GM18499 (cell line): ENCODE results near the gene DLG3.
"Not testable (repeated sequence)": the region's sequence is repeated elsewhere in the genome, so short reads cannot be mapped to it uniquely, and the experiment has no call there.

ENCODE experiments used
- ATAC-seq: cut with Tn5 transposase; IDR thresholded peaks from one replicate; pipeline ENCODE4 v1.9.1; 2021; ENCODE audit warnings: moderate number of reproducible peaks; ENCODE audit not compliant: insufficient read depth, unreplicated experiment

The DLG3 gene

DNA sequence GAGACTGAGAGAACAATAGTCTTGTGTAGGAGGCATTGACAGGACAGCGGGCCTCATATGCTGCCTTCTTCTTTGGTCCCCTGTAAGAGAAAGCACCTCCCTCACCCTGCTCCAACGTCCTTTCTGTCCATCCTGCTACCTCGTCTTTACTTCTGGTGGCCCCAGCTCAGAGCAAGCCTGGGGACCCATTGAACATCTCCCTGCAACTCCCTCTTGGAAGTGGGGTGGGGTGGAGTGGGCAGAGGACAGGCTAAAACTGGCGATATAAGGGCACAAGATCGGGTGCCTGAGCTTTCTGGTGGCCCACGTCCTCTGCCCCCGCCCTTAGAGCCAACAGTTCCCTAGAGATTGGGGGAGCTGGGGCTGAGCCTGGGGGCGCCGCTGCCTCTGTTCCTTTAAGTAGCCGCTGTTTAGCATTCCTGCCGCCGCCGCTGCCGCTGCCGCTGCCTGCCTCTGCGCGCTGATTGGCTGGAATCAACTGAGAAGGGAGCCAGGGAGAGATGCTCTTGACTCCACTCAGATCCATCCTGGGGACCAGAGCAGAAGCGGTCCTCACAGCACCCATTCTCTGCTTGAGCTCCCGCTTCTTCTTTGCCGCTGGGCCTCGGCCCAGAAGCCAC lies at the start of gene DLG3:
Gene DLG3, plus strand, starts transcription at position 510 of the 620 bp plus-strand sequence. CDS start 367 bp downstream, outside the sequence.
- ATAC-seq = no peak

DNA sequence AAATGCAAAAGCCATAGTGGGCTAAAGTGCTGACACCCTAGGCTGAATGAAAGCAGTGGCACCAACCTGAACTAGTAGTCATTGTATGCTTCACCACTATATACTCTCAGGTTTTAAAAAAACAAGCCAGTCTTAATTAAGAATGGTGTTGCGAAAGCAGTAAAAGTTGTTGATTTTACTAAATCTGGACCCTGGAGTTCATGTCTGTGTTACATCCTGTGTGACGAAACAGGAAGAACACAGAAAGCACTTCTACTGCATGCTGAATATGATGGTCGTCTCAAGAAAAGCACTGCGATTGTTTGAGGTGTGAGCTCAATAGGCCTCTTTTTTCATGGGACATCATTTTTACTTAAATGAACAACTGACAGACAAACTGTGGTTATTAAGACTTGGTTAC lies 45.7 kb upstream of the DLG3 start:
- no peak for ATAC-seq

DNA sequence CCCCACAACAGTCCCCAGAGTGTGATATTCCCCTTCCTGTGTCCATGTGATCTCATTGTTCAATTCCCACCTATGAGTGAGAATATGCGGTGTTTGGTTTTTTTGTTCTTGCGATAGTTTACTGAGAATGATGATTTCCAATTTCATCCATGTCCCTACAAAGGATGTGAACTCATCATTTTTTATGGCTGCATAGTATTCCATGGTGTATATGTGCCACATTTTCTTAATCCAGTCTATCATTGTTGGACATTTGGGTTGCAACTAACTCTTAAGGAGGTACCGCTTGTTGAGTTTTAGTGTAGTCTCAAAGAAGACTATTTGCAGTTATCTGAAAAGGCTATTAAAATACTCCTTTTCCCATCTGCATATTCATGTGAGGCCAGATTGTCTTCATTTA lies 44.5 kb upstream of the DLG3 start:
- ATAC-seq = not testable (repeated sequence)

DNA sequence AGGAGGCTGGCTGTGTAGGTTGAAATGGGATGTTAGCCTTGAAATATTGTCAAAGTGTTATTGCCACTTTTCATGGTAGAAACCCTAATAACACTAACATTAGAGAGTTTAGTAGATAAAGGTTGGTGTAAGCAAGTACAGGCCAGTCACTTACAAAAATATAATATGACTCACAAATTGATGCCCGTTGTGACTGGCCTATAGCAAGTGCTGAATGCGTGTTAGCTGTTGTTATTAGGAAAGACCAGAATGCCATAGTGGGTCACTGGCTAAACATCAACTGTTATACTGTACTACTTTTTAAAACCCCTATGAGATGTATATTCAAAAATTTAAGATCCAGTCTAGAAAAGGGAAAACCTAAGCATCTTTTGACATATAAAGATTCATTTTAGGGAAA lies 41.9 kb upstream of the DLG3 start:
- no peak for ATAC-seq

DNA sequence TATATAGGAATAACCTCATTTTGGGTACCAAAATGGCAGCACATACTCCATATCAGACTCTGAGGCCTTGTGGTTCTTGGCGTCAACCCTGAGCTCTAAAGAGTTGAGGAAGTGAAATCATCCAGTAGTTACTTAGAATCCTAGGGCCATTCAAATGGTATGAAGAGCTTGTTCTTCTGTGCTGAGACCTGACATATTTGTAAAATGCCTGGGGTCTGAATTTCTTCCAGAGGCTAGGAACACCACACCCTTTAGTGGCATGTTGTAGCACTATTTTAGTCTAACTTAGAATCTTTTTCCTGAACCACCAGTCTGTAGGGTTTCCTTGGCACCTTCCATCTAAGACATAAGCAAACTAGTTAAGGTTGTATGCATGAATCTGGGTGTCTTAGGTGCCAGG lies 39.6 kb upstream of the DLG3 start:
- ATAC-seq = no peak

DNA sequence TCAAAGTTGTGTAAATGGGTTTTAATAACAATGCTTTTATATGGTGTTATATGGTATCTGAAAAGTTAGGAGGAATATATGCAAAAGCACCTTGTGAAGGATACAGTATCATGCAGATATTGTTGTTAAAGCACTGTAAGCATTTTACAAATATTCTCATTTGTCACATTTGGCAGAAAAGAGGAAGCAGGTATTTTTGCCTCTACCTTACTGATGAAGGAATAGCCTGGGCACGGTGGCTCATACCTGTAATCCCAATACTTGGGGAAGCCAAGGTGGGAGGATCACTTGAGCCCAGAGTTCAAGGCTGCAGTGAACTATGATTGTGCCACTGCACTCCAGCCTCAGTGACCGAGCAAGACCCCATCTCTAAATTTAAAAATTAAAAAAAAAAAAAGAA lies 33.7 kb upstream of the DLG3 start:
- no peak for ATAC-seq

GRCh38 chrX:70411475-70411874 lies 33.2 kb upstream of the DLG3 start:
- no peak for ATAC-seq

DNA sequence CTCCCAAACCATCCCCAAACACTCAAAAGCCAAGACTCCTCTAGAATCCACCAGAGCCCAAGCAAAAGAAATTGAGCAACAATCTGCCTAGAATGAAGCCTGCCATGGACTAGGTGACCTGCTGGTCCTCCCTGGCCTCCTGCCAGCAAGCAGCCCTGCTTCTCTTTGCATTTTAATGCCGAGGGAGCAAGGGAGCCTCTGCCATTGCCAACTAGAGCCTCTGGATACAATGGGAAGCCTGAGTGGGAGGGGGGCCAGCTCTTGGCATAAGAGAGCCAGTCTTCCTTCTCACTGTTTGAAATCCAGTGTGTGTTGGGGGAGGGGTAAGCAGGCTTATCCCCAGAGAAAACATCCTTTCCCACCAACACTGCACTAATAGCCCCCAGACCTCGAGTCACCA lies 23.0 kb upstream of the DLG3 start:
- ATAC-seq = no peak

GRCh38 chrX:70422851-70423341 lies 21.7 kb upstream of the DLG3 start, which contains the start of gene GDPD2:
TSS of gene GDPD2 (plus strand) at chrX:70423314. CDS start at chrX:70424985, 1,671 bp downstream.
- ATAC-seq = no peak

DNA sequence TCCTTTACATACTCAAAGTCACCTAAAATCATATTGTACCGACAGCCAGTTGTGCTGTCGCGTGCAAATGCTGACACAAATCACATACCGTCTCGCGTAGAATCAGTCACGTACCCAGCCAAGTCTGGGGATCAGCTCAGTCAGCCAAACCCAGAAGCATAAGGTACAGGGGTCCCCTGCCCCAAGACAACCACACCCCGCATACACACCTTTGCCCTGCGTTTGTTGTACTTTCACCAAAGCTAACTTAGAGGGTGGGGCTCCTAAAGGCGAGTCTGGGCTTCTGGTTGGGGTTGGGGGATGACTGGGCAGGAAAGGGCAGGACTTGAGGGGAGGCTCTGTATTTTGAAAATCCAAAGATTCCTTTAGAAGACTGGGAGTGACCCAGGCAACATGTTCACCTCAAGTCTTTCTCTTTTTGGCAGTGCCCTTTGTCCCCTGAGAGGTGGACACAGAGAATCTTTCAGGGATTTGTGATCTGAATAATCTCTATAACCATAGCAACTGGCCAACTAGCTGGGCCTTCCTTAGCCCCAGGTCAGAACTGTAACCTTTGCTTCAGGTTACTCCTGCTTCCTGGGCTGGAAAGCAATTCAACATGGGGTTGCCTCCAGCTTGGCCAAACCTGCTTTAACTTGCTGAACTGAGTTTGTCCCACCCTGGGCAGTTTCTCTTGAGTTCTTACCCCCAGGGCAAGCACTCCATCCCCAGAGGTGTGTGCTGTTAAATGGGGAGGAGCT lies 20.5 kb upstream of the DLG3 start:
- ATAC-seq = no peak

DNA sequence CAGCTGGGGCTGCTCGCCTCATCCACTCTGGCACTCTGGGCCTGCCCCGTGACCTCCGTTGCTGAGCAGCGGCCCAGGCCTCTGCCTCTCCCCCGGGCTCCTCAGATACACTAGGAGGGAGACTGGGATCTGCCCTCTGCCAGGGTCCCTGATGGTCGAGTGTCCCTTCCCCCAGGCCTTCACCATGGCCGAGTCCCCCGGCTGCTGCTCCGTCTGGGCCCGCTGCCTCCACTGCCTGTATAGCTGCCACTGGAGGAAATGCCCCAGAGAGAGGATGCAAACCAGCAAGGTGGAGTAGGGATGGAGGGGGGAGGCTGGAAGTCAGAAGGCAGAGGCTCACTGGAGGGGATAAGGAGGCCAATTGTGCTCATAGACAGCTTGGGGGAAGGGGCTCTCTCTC lies 19.8 kb upstream of the DLG3 start:
- ATAC-seq = no peak

- no peak for ATAC-seq
Observed at GRCh38 chrX:70426286-70427278, 18.1 kb upstream of the DLG3 start.

DNA sequence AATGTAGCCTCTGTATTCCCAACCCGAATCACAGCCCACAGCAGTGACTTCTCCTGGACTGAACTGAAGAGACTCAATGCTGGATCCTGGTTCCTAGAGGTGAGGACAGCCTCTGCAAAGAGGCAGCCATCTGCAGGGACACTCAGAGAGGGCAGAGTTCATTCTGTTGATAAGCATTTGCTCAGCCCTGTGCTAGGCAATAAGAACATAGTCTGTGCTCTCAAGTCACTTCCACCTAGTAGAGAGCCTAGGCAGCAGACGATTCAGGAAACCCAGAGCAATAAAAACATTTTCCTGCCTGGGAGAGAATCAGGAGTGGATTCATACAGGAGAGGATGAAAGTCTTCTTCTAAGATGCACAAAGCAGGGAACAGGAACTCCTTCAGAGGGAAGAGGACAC lies 17.3 kb upstream of the DLG3 start:
- ATAC-seq = no peak

- no peak for ATAC-seq
Observed at GRCh38 chrX:70429759-70430158, 14.9 kb upstream of the DLG3 start.

- no peak for ATAC-seq
Observed at GRCh38 chrX:70432936-70433847, 11.4 kb upstream of the DLG3 start.

DNA sequence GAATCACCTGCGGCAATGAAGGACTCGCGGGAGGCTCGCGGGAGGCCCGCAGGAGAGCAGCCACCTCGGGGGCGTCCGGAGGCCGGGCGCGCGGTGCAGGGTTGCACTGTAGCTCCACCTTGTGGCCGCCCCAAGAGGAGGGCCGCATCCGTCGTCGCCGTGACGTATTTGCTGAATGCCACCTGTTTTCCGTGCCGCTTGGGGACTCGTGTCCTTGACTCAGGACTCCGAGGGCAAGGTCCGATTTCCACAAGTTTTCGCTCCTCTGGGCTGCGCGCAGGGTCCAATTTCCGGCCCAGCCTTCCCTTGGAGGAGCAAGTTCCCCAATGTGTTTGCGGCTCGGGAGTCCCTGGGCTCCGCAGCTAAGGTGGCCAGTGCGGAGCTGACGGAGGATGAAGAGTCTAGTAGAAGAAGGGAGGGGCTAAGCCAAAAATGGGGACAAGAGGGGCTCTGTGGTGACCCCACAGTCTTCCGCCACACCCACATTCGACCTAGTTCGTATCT lies 10.7 kb upstream of the DLG3 start:
- no peak for ATAC-seq

DNA sequence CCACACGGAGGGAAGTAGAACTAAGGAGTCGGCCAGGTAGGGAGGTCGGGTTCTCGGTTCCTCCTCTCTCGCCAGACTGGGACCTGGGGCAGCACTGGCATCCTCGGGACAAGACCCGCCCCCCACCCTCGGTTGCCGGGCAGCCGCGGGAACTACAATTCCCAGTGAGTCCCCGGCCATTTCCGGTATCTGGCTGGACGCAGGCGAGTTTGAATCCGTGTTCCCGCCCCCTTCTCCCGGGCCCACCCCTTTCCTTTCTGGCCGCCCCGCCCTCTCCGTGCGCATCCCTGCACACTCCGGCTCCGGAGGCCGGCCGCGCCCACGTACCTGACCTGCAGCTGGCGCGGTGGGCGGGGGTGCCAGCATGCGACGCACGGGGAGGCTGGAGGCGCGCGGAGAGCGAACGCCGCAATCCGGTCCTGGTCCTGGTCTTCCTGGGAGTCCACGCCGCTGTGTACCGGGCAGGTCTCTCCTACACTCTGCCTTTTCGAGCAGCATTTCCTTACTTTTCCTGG lies 10.2 kb upstream of the DLG3 start:
- no peak for ATAC-seq

GRCh38 chrX:70434914-70435586 lies 9.6 kb upstream of the DLG3 start:
- no peak for ATAC-seq

DNA sequence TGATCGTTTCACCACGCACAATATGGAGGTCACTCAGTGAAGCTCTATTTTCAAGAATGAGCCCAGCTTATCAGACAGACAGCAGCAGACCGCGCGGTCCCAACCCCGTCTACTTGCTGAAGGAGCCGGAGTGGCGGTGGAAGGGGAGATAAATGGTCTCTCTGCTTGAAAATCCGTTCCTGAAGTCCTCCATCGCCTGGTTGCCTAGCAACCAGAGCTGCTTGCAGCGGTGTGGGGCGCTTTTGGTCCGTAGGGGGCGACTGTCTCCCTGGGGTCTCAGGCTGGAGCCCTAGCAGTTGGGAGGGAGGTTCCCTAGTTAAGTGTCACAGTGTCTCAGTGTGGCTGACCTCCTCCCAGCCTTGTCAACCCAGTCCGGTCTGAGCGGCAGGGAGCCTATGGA lies 8.3 kb upstream of the DLG3 start:
- ATAC-seq = no peak
